ENCODE results near the gene SYT3.
"Not testable (repeated sequence)": the region's sequence is repeated elsewhere in the genome, so short reads cannot be mapped to it uniquely, and the experiment has no call there.

Gene SYT3

GRCh38 chr19:50601407-50602088 lies 38.1 kb downstream of the SYT3 start:
- H3K27me3 ChIP-seq (ENCODE audit: insufficient read depth, low read depth, severe bottlenecking), result peaks cover 19% of the 10 kb centered on the region
- DNase-seq, result no peak
- no peak overlapping the region for H3K27ac ChIP-seq
- H3K9me3 ChIP-seq (ENCODE audit: severe bottlenecking), result peaks cover 2% of the 10 kb centered on the region
- no peaks in the 10 kb centered on the region for H3K36me3 ChIP-seq
- TF ChIP-seq CTCF (IDR thresholded peaks at IDR 0.05; ENCODE audit: low read depth, low read length), result no peak
- no peak overlapping the region for H3K4me3 ChIP-seq (ENCODE audit: low read depth, low read length)

GRCh38 chr19:50599427-50599826 lies 40.3 kb downstream of the SYT3 start:
- no peak for DNase-seq
- no peak overlapping the region for H3K27ac ChIP-seq
- H3K36me3 ChIP-seq, result no peaks in the 10 kb centered on the region
- no peak for TF ChIP-seq CTCF (IDR thresholded peaks at IDR 0.05; ENCODE audit: low read depth, low read length)
- no peaks in the 10 kb centered on the region for H3K9me3 ChIP-seq (ENCODE audit: severe bottlenecking)
- H3K27me3 ChIP-seq (ENCODE audit: insufficient read depth, low read depth, severe bottlenecking), result peaks cover 17% of the 10 kb centered on the region
- H3K4me3 ChIP-seq (ENCODE audit: low read depth, low read length), result no peak overlapping the region

GRCh38 chr19:50590191-50590590 lies 49.5 kb downstream of the SYT3 start:
- Histone ChIP-seq H3K4me3 (ENCODE audit: low read depth, low read length) (no peak overlapping the region), H3K36me3 (no peaks in the 10 kb centered on the region), H3K27ac (no peak overlapping the region), H3K9me3 (ENCODE audit: severe bottlenecking) (no peaks in the 10 kb centered on the region), H3K27me3 (ENCODE audit: insufficient read depth, low read depth, severe bottlenecking) (no peaks in the 10 kb centered on the region)
- TF ChIP-seq CTCF (IDR thresholded peaks at IDR 0.05; ENCODE audit: low read depth, low read length), result no peak
- no peak for DNase-seq

GRCh38 chr19:50581795-50582660 lies 57.7 kb downstream of the SYT3 start:
- not testable (repeated sequence) for H3K27me3 ChIP-seq (ENCODE audit: insufficient read depth, low read depth, severe bottlenecking); H3K4me3 ChIP-seq (ENCODE audit: low read depth, low read length); H3K9me3 ChIP-seq (ENCODE audit: severe bottlenecking)

GRCh38 chr19:50580970-50581634 lies 58.6 kb downstream of the SYT3 start:
- H3K9me3 ChIP-seq (ENCODE audit: severe bottlenecking), result peaks cover 5% of the 10 kb centered on the region
- peak overlapping the region; percentile 73 for H3K27ac ChIP-seq
- no peak overlapping the region for H3K4me3 ChIP-seq (ENCODE audit: low read depth, low read length)
- no peaks in the 10 kb centered on the region for H3K36me3 ChIP-seq
- DNase-seq, result no peak
- TF ChIP-seq CTCF (IDR thresholded peaks at IDR 0.05; ENCODE audit: low read depth, low read length), result no peak
- no peaks in the 10 kb centered on the region for H3K27me3 ChIP-seq (ENCODE audit: insufficient read depth, low read depth, severe bottlenecking)

More at GRCh38 chr19:50581795-50582660, 57.7 kb downstream of the SYT3 start:
- peak; percentile 29 for DNase-seq
- H3K36me3 ChIP-seq, result not testable (repeated sequence)
- peak overlapping the region; percentile 73 for H3K27ac ChIP-seq

GRCh38 chr19:50580240-50580639 lies 59.4 kb downstream of the SYT3 start:
- no peak overlapping the region; the same call in 1 of the 2 replicates for H3K27ac ChIP-seq

GRCh38 chr19:50576769-50577168 lies 62.9 kb downstream of the SYT3 start:
- H3K27ac ChIP-seq; H3K36me3 ChIP-seq; H3K27me3 ChIP-seq (ENCODE audit: insufficient read depth, low read depth, severe bottlenecking); H3K9me3 ChIP-seq (ENCODE audit: severe bottlenecking); H3K4me3 ChIP-seq (ENCODE audit: low read depth, low read length); DNase-seq: not testable (repeated sequence)

More at GRCh38 chr19:50580240-50580639, 59.4 kb downstream of the SYT3 start:
- Histone ChIP-seq H3K36me3 (no peaks in the 10 kb centered on the region), H3K27me3 (ENCODE audit: insufficient read depth, low read depth, severe bottlenecking) (no peaks in the 10 kb centered on the region), H3K9me3 (ENCODE audit: severe bottlenecking) (peaks cover 5% of the 10 kb centered on the region), H3K4me3 (ENCODE audit: low read depth, low read length) (no peak overlapping the region)
- TF ChIP-seq CTCF (IDR thresholded peaks at IDR 0.05; ENCODE audit: low read depth, low read length), result no peak
- DNase-seq, result no peak

Data from WERI-Rb-1 (cell line).